Liver (tissue), 3 donors: ENCODE measurements around the gene ERP44.

Experiments
- JUND ChIP-seq, 2 donors: IDR thresholded peaks; 2 replicates each; pipeline ENCODE4 v1.6.1; 2016; ENCODE audit warnings: antibody characterized with exemption in 2 of 2
- RAD21 ChIP-seq, 2 donors: IDR thresholded peaks; 2 replicates each; pipeline ENCODE4 v1.6.1; 2016; ENCODE audit warnings: antibody characterized with exemption in 2 of 2, mild to moderate bottlenecking in 2 of 2
- RXRA ChIP-seq, 2 donors: IDR thresholded peaks; 2 replicates each; pipeline ENCODE4 v1.6.1; 2017 to 2018; ENCODE audit warnings: antibody characterized with exemption in 2 of 2, mild to moderate bottlenecking in 1 of 2
- SP1 ChIP-seq: IDR thresholded peaks from 2 replicates; pipeline ENCODE4 v1.6.1; 2018; ENCODE audit warnings: antibody characterized with exemption, mild to moderate bottlenecking
- TAF1 ChIP-seq: conservative IDR thresholded peaks from 2 replicates; pipeline ENCODE4 v1.6.1; 2016; ENCODE audit warnings: antibody characterized with exemption, mild to moderate bottlenecking
- YY1 ChIP-seq: IDR thresholded peaks from 2 replicates; pipeline ENCODE4 v1.6.1; 2016; ENCODE audit warnings: antibody characterized with exemption, mild to moderate bottlenecking
- TF ChIP-seq, protein P1 (sequence below): fragments of 150-350 bp; IDR thresholded peaks from 2 replicates; pipeline ENCODE4 v1.5.1; 2017; ENCODE audit warnings: improper control_type of control experiment, low read depth, low read length; ENCODE audit not compliant: missing input control
- TF ChIP-seq, protein P2 (sequence below): IDR thresholded peaks from 2 replicates; pipeline ENCODE4 v1.6.1; 2016; ENCODE audit warnings: antibody characterized with exemption, mild to moderate bottlenecking
- TF ChIP-seq, protein P3 (sequence below): IDR thresholded peaks from 2 replicates; pipeline ENCODE4 v1.6.1; 2016; ENCODE audit warnings: antibody characterized with exemption
- TF ChIP-seq, protein P4 (sequence below): IDR thresholded peaks from 2 replicates; pipeline ENCODE4 v1.6.1; 2016; ENCODE audit warnings: antibody characterized with exemption
- donor health status: healthy.
- donor health status: healthy.

DNA sequence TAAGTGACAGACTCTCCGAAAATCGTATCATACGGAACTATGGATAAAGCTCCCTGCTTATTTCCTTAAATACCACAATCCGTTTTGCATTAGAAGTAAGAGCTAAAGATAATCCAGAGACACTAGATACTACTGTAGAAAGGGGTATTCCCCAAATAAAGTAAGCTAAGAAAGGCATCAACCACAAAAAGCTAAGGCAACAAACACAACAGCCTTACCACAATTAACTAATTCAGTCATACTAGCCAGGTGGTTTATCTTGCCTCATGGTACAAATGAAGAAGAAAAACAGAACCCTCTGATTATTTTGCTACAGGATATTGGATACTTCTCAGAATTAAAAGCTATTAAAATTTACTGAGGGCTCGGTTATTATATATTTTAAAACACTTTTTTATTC is 14.1 kb downstream of the ERP44 start:
- TF ChIP-seq, protein P1, sequence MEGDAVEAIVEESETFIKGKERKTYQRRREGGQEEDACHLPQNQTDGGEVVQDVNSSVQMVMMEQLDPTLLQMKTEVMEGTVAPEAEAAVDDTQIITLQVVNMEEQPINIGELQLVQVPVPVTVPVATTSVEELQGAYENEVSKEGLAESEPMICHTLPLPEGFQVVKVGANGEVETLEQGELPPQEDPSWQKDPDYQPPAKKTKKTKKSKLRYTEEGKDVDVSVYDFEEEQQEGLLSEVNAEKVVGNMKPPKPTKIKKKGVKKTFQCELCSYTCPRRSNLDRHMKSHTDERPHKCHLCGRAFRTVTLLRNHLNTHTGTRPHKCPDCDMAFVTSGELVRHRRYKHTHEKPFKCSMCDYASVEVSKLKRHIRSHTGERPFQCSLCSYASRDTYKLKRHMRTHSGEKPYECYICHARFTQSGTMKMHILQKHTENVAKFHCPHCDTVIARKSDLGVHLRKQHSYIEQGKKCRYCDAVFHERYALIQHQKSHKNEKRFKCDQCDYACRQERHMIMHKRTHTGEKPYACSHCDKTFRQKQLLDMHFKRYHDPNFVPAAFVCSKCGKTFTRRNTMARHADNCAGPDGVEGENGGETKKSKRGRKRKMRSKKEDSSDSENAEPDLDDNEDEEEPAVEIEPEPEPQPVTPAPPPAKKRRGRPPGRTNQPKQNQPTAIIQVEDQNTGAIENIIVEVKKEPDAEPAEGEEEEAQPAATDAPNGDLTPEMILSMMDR: no peak
- TF ChIP-seq, protein P2, sequence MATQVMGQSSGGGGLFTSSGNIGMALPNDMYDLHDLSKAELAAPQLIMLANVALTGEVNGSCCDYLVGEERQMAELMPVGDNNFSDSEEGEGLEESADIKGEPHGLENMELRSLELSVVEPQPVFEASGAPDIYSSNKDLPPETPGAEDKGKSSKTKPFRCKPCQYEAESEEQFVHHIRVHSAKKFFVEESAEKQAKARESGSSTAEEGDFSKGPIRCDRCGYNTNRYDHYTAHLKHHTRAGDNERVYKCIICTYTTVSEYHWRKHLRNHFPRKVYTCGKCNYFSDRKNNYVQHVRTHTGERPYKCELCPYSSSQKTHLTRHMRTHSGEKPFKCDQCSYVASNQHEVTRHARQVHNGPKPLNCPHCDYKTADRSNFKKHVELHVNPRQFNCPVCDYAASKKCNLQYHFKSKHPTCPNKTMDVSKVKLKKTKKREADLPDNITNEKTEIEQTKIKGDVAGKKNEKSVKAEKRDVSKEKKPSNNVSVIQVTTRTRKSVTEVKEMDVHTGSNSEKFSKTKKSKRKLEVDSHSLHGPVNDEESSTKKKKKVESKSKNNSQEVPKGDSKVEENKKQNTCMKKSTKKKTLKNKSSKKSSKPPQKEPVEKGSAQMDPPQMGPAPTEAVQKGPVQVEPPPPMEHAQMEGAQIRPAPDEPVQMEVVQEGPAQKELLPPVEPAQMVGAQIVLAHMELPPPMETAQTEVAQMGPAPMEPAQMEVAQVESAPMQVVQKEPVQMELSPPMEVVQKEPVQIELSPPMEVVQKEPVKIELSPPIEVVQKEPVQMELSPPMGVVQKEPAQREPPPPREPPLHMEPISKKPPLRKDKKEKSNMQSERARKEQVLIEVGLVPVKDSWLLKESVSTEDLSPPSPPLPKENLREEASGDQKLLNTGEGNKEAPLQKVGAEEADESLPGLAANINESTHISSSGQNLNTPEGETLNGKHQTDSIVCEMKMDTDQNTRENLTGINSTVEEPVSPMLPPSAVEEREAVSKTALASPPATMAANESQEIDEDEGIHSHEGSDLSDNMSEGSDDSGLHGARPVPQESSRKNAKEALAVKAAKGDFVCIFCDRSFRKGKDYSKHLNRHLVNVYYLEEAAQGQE: no peak
- TF ChIP-seq, protein P3, sequence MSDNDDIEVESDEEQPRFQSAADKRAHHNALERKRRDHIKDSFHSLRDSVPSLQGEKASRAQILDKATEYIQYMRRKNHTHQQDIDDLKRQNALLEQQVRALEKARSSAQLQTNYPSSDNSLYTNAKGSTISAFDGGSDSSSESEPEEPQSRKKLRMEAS: no peak
- no peak for TF ChIP-seq YY1
- TF ChIP-seq, protein P4, sequence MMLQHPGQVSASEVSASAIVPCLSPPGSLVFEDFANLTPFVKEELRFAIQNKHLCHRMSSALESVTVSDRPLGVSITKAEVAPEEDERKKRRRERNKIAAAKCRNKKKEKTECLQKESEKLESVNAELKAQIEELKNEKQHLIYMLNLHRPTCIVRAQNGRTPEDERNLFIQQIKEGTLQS: no peak
- no peak for TF ChIP-seq TAF1
- no peak for TF ChIP-seq JUND (IDR thresholded peaks at IDR 0.05)
- no peak for TF ChIP-seq RXRA (IDR thresholded peaks at IDR 0.05)
- no peak for TF ChIP-seq SP1
- TF ChIP-seq RAD21 (IDR thresholded peaks at IDR 0.05): no peak
